ENCODE measurements around the gene CCDC27.
A peak's percentile ranks its signal among the peaks of the same experiment; 100 is the strongest.

The CCDC27 gene

GRCh38 chr1:3774276-3774945, 22.2 kb downstream of the CCDC27 start:
- Mint-ChIP-seq H3K4me1 (ENCODE audit: low read depth in 2 of 2) (peaks cover 7 to 12% of the 10 kb centered on the region in 2 donors), H3K36me3 (ENCODE audit: insufficient read depth) (peaks cover 14% of the 10 kb centered on the region), H3K4me3 (no peak overlapping the region), H3K27ac (no peak overlapping the region), H3K27me3 (peaks cover 0 to 5% of the 10 kb centered on the region in 2 donors), H3K9me3 (no peaks in the 10 kb centered on the region)
- no peak for ATAC-seq (replicated peaks)
- DNase-seq, result no peak

- H3K4me3 Mint-ChIP-seq, result no peak overlapping the region
- peak overlapping the region in 1 of 2 donors; percentile 12 for H3K27ac Mint-ChIP-seq
- H3K27me3 Mint-ChIP-seq, result peaks cover 0 to 5% of the 10 kb centered on the region in 2 donors
- H3K4me1 Mint-ChIP-seq (ENCODE audit: low read depth in 2 of 2), result peaks cover 7 to 12% of the 10 kb centered on the region in 2 donors
- H3K9me3 Mint-ChIP-seq, result no peaks in the 10 kb centered on the region
- DNase-seq (no peak), ATAC-seq (replicated peaks) (no peak)
- peaks cover 20% of the 10 kb centered on the region for H3K36me3 Mint-ChIP-seq (ENCODE audit: insufficient read depth)
These were observed 22.8 kb downstream of the CCDC27 start for GRCh38 chr1:3774946-3775489.

- H3K27ac Mint-ChIP-seq, result peak overlapping the region; percentile 12 to 60
- ATAC-seq (replicated peaks), result peak; percentile 47
These were observed 23.4 kb downstream of the CCDC27 start for GRCh38 chr1:3775490-3776230.

GRCh38 chr1:3776231-3776961, 24.1 kb downstream of the CCDC27 start:
- Mint-ChIP-seq H3K27ac (peak overlapping the region; percentile 60 to 85), H3K27me3 (no peaks in the 10 kb centered on the region), H3K4me1 (ENCODE audit: low read depth in 2 of 2) (peaks cover 7 to 12% of the 10 kb centered on the region in 2 donors), H3K4me3 (no peak overlapping the region), H3K9me3 (no peaks in the 10 kb centered on the region), H3K36me3 (ENCODE audit: insufficient read depth) (peaks cover 34% of the 10 kb centered on the region)
- ATAC-seq (replicated peaks) (no peak), DNase-seq (no peak)

More at GRCh38 chr1:3775490-3776230, 23.4 kb downstream of the CCDC27 start:
- H3K4me1 Mint-ChIP-seq (ENCODE audit: low read depth in 2 of 2), result peaks cover 7 to 12% of the 10 kb centered on the region in 2 donors
- peak overlapping the region in 1 of 2 donors; percentile 42 for H3K4me3 Mint-ChIP-seq
- H3K36me3 Mint-ChIP-seq (ENCODE audit: insufficient read depth), result peaks cover 27% of the 10 kb centered on the region
- H3K9me3 Mint-ChIP-seq, result no peaks in the 10 kb centered on the region
- peak; percentile 31 to 38 (median 37) for DNase-seq
- no peaks in the 10 kb centered on the region for H3K27me3 Mint-ChIP-seq

GRCh38 chr1:3777078-3777547, 24.9 kb downstream of the CCDC27 start:
- H3K36me3 Mint-ChIP-seq (ENCODE audit: insufficient read depth), result peaks cover 40% of the 10 kb centered on the region
- H3K27me3 Mint-ChIP-seq, result no peaks in the 10 kb centered on the region
- H3K4me1 Mint-ChIP-seq (ENCODE audit: low read depth in 2 of 2), result peaks cover 3 to 7% of the 10 kb centered on the region in 2 donors
- H3K9me3 Mint-ChIP-seq, result no peaks in the 10 kb centered on the region
- ATAC-seq (replicated peaks) (no peak), DNase-seq (no peak)
- peak overlapping the region in 1 of 2 donors; percentile 85 for H3K27ac Mint-ChIP-seq
- no peak overlapping the region for H3K4me3 Mint-ChIP-seq

GRCh38 chr1:3777647-3778589, 25.7 kb downstream of the CCDC27 start:
- ATAC-seq (replicated peaks) (no peak), DNase-seq (no peak)
- Mint-ChIP-seq H3K9me3 (no peaks in the 10 kb centered on the region), H3K27me3 (no peaks in the 10 kb centered on the region), H3K27ac (peak overlapping the region in 1 of 2 donors; percentile 15), H3K36me3 (ENCODE audit: insufficient read depth) (peaks cover 48% of the 10 kb centered on the region), H3K4me3 (no peak overlapping the region), H3K4me1 (ENCODE audit: low read depth in 2 of 2) (peaks cover 3 to 7% of the 10 kb centered on the region in 2 donors)

- ATAC-seq (replicated peaks), result no peak
- H3K36me3 Mint-ChIP-seq (ENCODE audit: insufficient read depth), result peaks cover 56% of the 10 kb centered on the region
- no peak overlapping the region for H3K4me3 Mint-ChIP-seq
- H3K4me1 Mint-ChIP-seq (ENCODE audit: low read depth in 2 of 2), result peaks cover 3 to 7% of the 10 kb centered on the region in 2 donors
- no peak overlapping the region for H3K27ac Mint-ChIP-seq
- no peaks in the 10 kb centered on the region for H3K9me3 Mint-ChIP-seq
- H3K27me3 Mint-ChIP-seq, result no peaks in the 10 kb centered on the region
- no peak for DNase-seq
These were observed 26.5 kb downstream of the CCDC27 start for GRCh38 chr1:3778590-3779264.

GRCh38 chr1:3779265-3779911, 27.1 kb downstream of the CCDC27 start:
- Mint-ChIP-seq H3K9me3 (no peaks in the 10 kb centered on the region), H3K4me1 (ENCODE audit: low read depth in 2 of 2) (peaks cover 3 to 7% of the 10 kb centered on the region in 2 donors), H3K27me3 (no peaks in the 10 kb centered on the region), H3K27ac (no peak overlapping the region), H3K36me3 (ENCODE audit: insufficient read depth) (peaks cover 63% of the 10 kb centered on the region), H3K4me3 (no peak overlapping the region)
- DNase-seq, result no peak
- ATAC-seq (replicated peaks), result no peak

- H3K27me3 Mint-ChIP-seq, result no peaks in the 10 kb centered on the region
- peaks cover 69% of the 10 kb centered on the region for H3K36me3 Mint-ChIP-seq (ENCODE audit: insufficient read depth)
- H3K27ac Mint-ChIP-seq, result no peak overlapping the region
- ATAC-seq (replicated peaks) (no peak), DNase-seq (no peak)
- H3K4me3 Mint-ChIP-seq, result no peak overlapping the region
- no peaks in the 10 kb centered on the region for H3K9me3 Mint-ChIP-seq
- peaks cover 3 to 7% of the 10 kb centered on the region in 2 donors for H3K4me1 Mint-ChIP-seq (ENCODE audit: low read depth in 2 of 2)
These were observed 27.7 kb downstream of the CCDC27 start for GRCh38 chr1:3779912-3780416.

GRCh38 chr1:3780901-3781300, 28.7 kb downstream of the CCDC27 start:
- Mint-ChIP-seq H3K27ac (peak overlapping the region in 1 of 2 donors; percentile 15), H3K27me3 (no peaks in the 10 kb centered on the region), H3K4me3 (no peak overlapping the region), H3K9me3 (no peaks in the 10 kb centered on the region), H3K4me1 (ENCODE audit: low read depth in 2 of 2) (peaks cover under 1 to 5% of the 10 kb centered on the region in 2 donors), H3K36me3 (ENCODE audit: insufficient read depth) (peaks cover 78% of the 10 kb centered on the region)
- DNase-seq, result no peak
- no peak for ATAC-seq (replicated peaks)

GRCh38 chr1:3783651-3784474, 31.6 kb downstream of the CCDC27 start:
- H3K4me3 Mint-ChIP-seq, result no peak overlapping the region
- no peak for ATAC-seq (replicated peaks)
- H3K4me1 Mint-ChIP-seq (ENCODE audit: low read depth in 2 of 2), result peaks cover 17% of the 10 kb centered on the region in 2 donors
- peaks cover 87% of the 10 kb centered on the region for H3K36me3 Mint-ChIP-seq (ENCODE audit: insufficient read depth)
- no peak for DNase-seq
- H3K27ac Mint-ChIP-seq, result no peak overlapping the region
- no peaks in the 10 kb centered on the region for H3K27me3 Mint-ChIP-seq
- no peaks in the 10 kb centered on the region for H3K9me3 Mint-ChIP-seq
